Measurements from ENCODE around the gene NDUFV2.

Gene NDUFV2

DNA sequence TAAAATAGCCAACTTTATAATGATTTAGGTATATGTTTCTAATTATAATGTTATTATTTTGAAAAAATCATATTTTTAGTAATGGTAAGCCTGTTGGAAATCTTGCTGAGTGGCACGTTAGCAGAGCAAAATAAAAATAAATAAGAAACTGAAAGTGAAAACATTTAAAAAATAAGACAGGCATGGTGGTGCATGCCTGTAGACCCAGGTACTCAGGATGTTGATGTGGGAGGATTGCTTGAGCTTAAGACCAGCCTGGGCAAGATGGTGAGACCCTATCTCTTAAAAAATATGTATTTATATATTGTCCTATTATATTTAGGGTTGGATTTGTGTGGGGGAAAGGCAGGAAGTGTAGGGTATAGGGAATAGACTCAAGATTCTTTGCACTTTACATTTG, 18.3 kb downstream of the NDUFV2 start:
- DNase-seq, result peak; percentile 49

DNA sequence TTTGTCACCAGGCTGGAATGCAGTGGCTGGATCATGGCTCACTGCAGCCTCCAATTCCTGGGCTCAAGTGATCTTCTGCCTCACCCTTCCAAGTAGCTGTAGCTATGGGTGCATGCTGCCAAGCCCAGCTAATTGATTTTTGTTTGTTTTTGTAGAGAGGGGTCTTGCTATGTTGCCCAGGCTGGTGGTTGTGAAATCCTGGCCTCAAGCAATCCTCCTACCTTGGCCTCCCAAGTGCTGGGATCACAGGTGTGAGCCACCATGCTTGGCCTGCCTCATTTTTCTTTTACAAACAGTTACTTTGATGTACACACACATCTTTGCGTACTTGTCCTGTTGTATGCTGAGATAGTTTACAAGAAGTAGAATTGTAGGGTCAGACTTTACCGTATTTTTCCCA, 21.0 kb downstream of the NDUFV2 start:
- DNase-seq, result no peak

DNA sequence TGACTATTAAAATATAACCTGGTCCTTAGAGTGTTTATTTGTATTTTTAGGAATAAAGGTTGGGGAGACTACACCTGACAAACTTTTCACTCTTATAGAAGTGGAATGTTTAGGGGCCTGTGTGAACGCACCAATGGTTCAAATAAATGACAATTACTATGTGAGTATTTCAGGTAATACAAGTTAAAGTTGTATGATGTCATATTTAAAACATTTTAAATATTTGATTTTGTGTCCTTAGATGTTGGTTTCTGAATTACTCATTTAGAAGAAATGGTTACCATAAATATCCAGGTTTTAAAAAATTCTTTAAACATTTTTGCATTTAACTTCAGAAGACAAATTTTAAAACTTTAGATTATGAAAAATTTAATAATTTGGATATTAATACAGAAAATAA, 22.3 kb downstream of the NDUFV2 start:
- DNase-seq, result no peak

DNA sequence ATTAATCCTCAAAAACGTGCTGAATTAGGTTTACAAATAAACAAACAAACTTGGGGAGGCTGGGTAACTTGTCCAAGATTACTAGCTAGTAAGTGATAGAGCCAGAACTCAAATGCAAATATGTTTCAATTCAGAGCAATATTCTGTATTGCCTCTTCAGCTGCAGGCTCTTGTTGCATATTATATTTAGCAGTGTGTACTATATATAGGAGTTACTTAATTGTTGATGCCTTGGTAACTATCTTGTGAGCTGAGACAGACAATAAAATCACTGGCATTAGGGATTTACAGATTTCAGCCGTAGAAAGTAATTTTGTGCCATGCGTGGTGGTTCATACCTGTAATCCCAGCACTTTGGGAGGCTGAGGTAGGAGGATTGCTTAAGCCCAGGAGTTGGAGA, 23.8 kb downstream of the NDUFV2 start:
- DNase-seq, result no peak

DNA sequence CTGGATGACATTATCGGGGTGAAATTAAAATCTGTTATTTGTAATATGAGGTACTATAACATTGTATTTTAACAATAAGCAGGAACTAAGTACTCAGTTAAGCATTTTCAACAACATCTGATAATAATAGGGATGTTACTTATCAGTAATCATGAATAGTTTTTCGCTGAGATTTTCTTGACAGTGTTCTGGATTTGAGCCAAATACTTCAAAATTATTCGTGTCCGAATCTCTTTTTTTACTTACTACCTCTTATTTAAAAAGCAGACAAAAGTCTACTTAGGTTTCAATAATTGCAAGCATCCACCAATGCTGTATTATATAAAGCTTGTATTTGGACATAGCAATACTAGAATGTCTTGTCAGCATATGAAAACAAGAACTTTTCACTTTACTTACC, 27.7 kb downstream of the NDUFV2 start:
- DNase-seq, result no peak

DNA sequence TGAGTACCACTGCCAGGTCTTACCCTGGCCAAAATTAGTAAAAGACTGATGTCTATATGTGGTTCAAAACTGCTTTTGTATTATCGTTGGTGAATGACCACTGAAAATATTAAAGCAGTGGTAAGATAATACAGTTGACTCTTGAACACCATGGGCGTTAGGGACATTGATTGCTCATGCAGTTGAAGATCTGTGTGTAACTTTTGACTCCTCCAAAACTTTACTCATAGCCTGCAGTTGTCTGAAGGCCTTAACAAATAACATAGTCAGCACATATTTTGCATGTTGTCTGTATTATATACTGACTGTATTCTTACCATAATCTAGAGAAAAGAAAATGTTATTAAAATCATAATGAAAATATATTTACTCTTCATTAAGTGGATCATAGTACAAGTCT, 28.3 kb downstream of the NDUFV2 start:
- no peak for DNase-seq

- DNase-seq, result no peak
These were observed 30.1 kb downstream of the NDUFV2 start for GRCh38 chr18:9132628-9133027.

- DNase-seq, result no peak
These were observed 30.7 kb downstream of the NDUFV2 start for GRCh38 chr18:9133225-9133624.

GRCh38 chr18:9135081-9135911, 32.8 kb downstream of the NDUFV2 start:
- DNase-seq, result no peak

DNA sequence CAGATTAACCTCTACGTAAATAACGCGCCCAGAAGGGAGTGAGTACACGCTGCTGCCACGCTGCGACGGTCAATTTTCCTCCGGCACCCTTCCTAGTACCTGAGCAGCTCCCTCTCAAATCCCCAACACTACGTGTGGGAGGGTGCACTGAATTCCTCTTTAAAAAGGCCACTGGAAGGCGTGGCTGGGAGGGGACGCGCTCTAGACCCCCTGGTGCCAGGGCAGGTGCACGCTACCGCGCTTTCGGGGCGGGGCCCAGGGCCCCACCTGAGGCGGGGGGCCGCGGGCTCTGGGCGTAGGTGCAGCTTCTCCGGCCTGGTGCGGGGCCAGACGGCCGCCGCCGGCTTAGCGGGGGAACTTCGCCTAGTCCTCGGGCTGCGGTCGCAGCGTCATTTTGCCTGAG, 33.4 kb downstream of the NDUFV2 start:
- DNase-seq, result no peak

DNA sequence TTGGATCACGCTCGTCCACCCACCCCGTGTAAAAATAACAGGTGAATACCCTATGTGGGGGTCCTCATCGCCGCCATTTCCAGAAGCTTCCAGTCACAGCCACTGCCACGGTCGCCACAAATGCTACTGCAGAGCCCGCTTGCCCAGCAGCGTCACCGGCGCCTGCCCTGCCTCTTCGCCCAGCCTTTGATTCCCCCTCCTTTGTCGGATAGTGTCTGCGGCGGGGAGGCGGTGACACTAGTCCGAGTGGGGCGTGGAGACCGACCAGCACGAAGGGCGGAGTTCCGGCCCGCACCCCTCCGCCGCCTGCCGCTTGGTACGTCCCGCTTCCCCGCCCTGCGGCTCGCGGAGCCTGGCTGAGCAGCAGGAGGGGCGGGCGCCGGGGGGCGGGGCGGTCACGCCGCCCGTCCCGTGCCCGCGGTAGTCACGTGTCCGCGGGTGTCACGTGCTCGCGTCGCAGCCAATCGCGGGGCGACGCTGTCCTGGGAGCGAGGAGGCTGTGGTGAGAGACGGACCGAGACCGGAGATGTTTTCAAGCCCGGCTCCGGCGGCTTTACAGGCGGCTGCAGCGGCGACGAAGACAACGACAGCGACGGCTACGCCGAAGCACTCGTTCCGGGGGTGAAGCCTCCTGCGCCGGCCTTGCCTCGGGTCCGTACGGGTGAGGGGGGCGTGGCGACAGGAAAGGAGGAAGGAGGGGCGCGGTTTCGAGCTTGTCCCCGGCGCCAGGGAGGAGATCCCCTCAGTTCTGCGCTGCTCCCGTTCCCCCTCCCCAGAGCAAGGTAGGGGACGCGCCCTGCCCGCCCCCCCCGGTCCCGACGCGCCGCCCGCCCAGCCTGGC, 34.0 kb downstream of the NDUFV2 start, which contains the start of gene ANKRD12:
Gene ANKRD12 (plus strand): TSS at position 467 of the 841 bp plus-strand sequence. CDS start 45,652 bp downstream, outside the sequence.
- peak; percentile 99 for DNase-seq

- DNase-seq, result peak; percentile 83
These were observed 34.9 kb downstream of the NDUFV2 start for GRCh38 chr18:9137168-9138066.

GRCh38 chr18:9139400-9140039, 37.0 kb downstream of the NDUFV2 start:
- no peak for DNase-seq

DNA sequence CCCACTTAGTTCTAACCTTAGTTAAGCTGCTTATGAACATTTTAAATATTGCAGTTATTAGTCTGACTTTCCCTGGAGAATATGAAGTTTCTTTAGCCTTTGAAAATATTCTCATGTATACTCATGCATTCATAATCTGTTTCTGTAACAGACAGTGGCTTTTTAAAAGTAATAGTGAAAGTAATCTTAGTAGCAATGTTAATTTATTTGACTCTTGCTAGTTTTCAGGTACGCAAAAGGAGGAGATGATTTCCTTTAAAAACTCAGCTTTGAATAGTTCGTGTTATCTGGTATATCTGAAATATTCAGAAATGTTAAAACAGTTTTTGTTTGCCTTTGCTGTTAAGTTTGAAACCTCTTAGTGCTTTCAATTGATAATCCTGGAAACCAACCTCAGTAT, 37.9 kb downstream of the NDUFV2 start:
- no peak for DNase-seq

DNA sequence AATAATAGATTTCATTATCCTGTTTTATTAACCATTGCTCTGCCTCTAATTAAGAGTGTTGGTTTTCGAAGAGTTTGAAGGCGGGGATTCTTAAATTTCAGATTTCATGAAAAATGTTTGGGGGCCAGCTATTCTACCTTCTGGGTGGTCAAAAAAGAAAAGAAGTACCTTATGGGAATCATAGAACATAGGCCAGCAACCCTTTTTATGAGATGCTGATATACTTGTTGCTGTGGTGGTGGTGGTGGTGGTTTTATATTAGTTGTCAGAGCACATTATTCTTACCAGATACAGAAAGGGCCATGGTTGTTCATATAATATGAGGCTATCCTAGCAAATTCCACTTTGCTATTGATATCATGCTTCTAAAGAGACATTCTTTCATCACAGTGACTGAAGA, 38.5 kb downstream of the NDUFV2 start:
- DNase-seq, result no peak

DNA sequence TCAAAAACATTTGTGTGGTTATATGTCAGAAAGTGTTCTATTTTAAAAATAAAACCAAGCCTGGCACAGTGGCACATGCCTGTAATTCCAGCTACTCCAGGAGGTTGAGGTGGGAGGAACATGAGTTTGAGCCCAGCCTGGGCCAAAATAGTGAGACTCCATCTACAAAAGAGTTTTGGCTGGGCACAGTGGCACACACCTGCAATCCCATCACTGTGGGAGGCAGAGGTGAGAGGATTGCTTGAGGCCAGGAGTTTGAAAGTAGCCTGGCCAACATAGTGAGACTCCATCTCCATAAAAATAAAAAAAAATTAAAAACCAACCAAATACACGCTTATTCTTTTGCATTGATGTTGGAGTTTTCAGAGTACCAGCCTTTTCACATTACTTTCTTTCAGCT, 43.7 kb downstream of the NDUFV2 start:
- no peak for DNase-seq

DNA sequence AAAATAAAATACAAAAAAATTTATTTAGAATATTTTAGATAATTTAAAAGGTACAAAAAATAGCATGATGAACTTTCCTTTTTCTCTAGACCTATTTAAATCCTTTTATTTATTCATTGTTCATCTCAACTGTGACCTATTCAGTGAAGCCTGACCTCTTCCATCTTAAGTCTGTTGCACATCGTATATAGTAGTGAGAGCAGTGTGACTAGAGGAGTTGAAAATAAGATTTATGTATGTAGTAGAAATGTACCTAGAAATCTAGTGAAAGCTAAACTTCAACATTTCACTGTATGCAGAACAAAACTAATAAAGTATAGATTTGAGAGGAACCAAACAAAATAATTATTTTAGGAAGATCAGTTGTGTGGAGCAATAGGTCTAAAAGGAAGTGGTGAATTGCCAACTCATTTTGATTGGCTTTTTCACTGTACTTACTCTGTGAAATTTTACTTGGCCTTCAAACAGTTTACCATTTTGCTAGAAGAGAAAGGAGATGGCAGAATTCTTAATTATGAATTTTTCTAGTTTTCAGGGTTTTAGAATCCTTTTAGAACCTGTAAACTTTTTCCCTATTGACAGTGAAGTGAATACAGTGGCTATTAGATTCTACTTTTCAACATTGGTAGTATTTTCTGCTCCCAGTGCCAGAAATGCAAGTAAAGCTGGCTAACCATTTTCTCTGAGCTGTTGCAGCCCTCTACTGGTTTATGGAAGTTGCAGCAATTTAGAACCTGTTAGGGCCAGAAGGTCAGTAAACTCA, 45.1 kb downstream of the NDUFV2 start:
- DNase-seq, result peak; percentile 75

DNA sequence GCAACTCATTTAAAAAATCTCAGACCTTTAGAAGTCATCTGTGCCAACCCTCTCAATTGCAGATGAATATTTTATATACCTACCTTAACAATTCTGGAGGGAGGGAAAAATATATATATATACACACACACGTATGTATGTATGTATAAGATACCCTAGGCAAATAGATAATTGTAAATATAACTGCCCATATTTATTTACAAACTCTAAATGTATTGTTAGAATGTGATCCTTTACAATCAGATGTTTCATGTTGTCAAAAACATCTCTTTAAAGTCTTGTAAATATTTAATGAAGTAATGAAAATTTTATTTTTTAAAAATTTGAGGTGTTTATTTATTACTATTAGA, 45.7 kb downstream of the NDUFV2 start:
- DNase-seq, result no peak

DNA sequence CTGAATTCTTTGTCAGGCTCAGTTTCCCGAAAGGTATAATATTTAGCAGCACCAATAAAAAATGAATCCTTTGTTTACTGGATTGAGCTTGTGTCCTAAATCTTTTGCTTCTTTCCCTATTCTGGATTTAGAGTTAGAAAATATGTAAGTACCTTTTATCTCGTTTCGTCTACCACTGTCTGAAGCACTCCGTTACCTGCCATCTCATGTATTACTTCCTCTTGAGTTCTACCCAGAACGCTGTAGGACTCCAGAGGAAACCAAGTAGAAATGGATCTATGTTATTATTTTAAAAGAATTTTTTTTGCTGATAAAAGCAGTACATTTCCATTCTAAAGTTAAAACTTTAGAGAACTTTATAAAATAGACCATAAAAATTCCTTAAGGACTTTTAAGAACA, 47.6 kb downstream of the NDUFV2 start:
- no peak for DNase-seq

GRCh38 chr18:9153256-9153655, 50.8 kb downstream of the NDUFV2 start:
- no peak for DNase-seq

- no peak for DNase-seq
These were observed 54.2 kb downstream of the NDUFV2 start for GRCh38 chr18:9156604-9157249.
